ENCODE measurements around the gene R3HCC1L. TPM values are rescaled to one million over a fixed set of nuclear protein-coding genes. Genes with fewer than 3 reads are reported as not detected.

The R3HCC1L gene
- total and polyA plus RNA-seq, 2 of the 4 experiments (the other 2 are of a cell fraction): 8.3 to 14.7 TPM

DNA sequence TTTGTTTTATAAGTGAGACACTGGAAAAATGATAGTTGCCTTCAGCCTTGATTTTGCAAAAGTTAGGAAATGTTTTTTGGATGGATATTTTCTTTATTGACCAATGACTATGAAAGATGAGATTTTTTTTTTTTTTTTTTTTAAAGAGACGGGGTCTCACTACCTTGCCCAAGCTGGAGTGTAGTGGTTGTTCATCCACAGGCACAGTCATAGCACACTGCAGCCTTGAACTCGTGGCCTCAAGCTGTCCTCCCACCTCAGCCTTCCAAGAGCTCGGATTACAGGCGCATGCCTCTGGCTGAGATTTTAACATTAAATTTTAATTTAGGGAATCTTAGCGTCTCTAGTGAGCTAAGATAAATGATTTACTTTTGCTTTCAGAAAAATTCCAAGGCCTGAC is 67.3 kb downstream of the R3HCC1L start:
- no TSS peak for BruUV-seq (replicated peaks)
- H3K56ac ChIP-seq (ENCODE audit: extremely low read depth, insufficient read depth, low read length): no peak overlapping the region
- H3K4me3 ChIP-seq (ENCODE audit: insufficient read depth, low read depth, low read length): no peak overlapping the region
- peaks cover 10 to 22% of the 10 kb centered on the region in 2 experiments for H3K79me1 ChIP-seq (ENCODE audit: low read depth in 1 of 2, low read length in 2 of 2)
- POLR2A ChIA-PET (ENCODE audit: unreplicated experiment): no interaction called here
- H2AK9ac ChIP-seq (replicated peaks; ENCODE audit: low read depth, low read length, poor library complexity): no peak overlapping the region
- no peaks in the 10 kb centered on the region for H3K27me3 ChIP-seq (ENCODE audit: control insufficient read depth, insufficient read depth, low read length)
- H3K4me2 ChIP-seq (ENCODE audit: low read depth, low read length): no peak overlapping the region
- no peak overlapping the region for H3K4ac ChIP-seq (ENCODE audit: low read depth, low read length)
- DNase-seq (no peak), ATAC-seq (ENCODE audit: low read depth) (no peak)
- no peak overlapping the region for H2BK15ac ChIP-seq (ENCODE audit: low read depth, low read length)
- WGBS, 2 experiments (ENCODE audit: extremely low coverage in 2 of 2, insufficient read length in 1 of 2): no CpG with 5 or more reads among the region's 5 CpGs
- no peak overlapping the region for H2BK20ac ChIP-seq (ENCODE audit: low read depth, low read length)
- H2AK5ac ChIP-seq (ENCODE audit: low read depth, low read length): no peak overlapping the region
- H4K91ac ChIP-seq (ENCODE audit: insufficient read depth, low read depth, low read length): no peak overlapping the region
- no peaks in the 10 kb centered on the region for H3K4me1 ChIP-seq (ENCODE audit: control insufficient read depth, insufficient read depth, low read length)
- intact Hi-C loops (cut with micrococcal nuclease) (no loop called here), dilution Hi-C loops (cut with HindIII; ENCODE audit: low sequenced_read_pairs, unreplicated experiment) (no loop called here), in situ Hi-C loops (cut with MboI; ENCODE audit: low sequenced_read_pairs) (no loop called here)
- CTCF ChIA-PET: no interaction called here
- no peak overlapping the region for H4K8ac ChIP-seq (ENCODE audit: low read depth in 2 of 2, low read length in 2 of 2)
- no peak overlapping the region for H3K14ac ChIP-seq (replicated peaks; ENCODE audit: low read depth, low read length)
- no peak overlapping the region for H3K27ac ChIP-seq (ENCODE audit: insufficient read depth, low read length)
- H2BK5ac ChIP-seq (ENCODE audit: low read depth, low read length, poor library complexity, severe bottlenecking): no peak overlapping the region
- H2BK120ac ChIP-seq (ENCODE audit: low read depth, low read length): no peak overlapping the region
- no peak overlapping the region for H3K23ac ChIP-seq (ENCODE audit: low read depth, low read length)
- no peak overlapping the region for H2AFZ ChIP-seq (replicated peaks; ENCODE audit: low read length, poor library complexity)
- no peaks in the 10 kb centered on the region for H3K9me1 ChIP-seq (ENCODE audit: insufficient read depth, low read length)
- H4K20me1 ChIP-seq (ENCODE audit: insufficient read depth, low read length): peaks cover 2% of the 10 kb centered on the region; the same call in 1 of the 2 replicates
- H3K18ac ChIP-seq (ENCODE audit: low read depth, low read length): no peak overlapping the region
- no peak overlapping the region for H3K9ac ChIP-seq (ENCODE audit: low read depth, low read length)
- H3K36me3 ChIP-seq (ENCODE audit: control insufficient read depth, insufficient read depth, low read length): no peaks in the 10 kb centered on the region
- no peaks in the 10 kb centered on the region for H3K9me3 ChIP-seq (ENCODE audit: control insufficient read depth, insufficient read depth, low read length)
- no peak overlapping the region for H4K5ac ChIP-seq (ENCODE audit: low read depth, low read length)
- TF ChIP-seq SMC3 (IDR thresholded peaks at IDR 0.05; ENCODE audit: low read depth, low read length) (no peak), MXI1 (IDR thresholded peaks at IDR 0.05; ENCODE audit: borderline replicate concordance, low read depth, low read length) (no peak), RFX5 (IDR thresholded peaks at IDR 0.05; ENCODE audit: low read depth, low read length) (no peak), MAZ (IDR thresholded peaks at IDR 0.05; ENCODE audit: borderline replicate concordance, low read depth, low read length) (no peak), NFE2L2 (IDR thresholded peaks at IDR 0.05; ENCODE audit: low read depth, low read length) (no peak), BHLHE40 (IDR thresholded peaks at IDR 0.05; ENCODE audit: low read depth, low read length) (no peak), CEBPB (IDR thresholded peaks at IDR 0.05; ENCODE audit: low read depth, low read length) (no peak)
- TF ChIP-seq, protein P1, sequence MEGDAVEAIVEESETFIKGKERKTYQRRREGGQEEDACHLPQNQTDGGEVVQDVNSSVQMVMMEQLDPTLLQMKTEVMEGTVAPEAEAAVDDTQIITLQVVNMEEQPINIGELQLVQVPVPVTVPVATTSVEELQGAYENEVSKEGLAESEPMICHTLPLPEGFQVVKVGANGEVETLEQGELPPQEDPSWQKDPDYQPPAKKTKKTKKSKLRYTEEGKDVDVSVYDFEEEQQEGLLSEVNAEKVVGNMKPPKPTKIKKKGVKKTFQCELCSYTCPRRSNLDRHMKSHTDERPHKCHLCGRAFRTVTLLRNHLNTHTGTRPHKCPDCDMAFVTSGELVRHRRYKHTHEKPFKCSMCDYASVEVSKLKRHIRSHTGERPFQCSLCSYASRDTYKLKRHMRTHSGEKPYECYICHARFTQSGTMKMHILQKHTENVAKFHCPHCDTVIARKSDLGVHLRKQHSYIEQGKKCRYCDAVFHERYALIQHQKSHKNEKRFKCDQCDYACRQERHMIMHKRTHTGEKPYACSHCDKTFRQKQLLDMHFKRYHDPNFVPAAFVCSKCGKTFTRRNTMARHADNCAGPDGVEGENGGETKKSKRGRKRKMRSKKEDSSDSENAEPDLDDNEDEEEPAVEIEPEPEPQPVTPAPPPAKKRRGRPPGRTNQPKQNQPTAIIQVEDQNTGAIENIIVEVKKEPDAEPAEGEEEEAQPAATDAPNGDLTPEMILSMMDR (conservative IDR thresholded peaks at IDR 0.05; ENCODE audit: low read depth, low read length): no peak
